Prostate gland (tissue), 2 donors: ENCODE results near the gene PLK5.

Experiments used
- CTCF ChIP-seq, 4 experiments: fragments of 200-600 bp in 2 of 4; fragments of 450-650 bp in 2 of 4; sonication (generic) in 2 of 4; IDR thresholded peaks; 1 replicate in 3 of 4; 2 replicates in 1 of 4; pipeline ENCODE4 v1.5.1; 2016 to 2019; ENCODE audit warnings: antibody characterized with exemption in 4 of 4, mild to moderate bottlenecking in 2 of 4, moderate library complexity in 2 of 4
- POLR2AphosphoS5 ChIP-seq: sonication (generic); formaldehyde crosslinking; IDR thresholded peaks from one replicate; pipeline ENCODE4 v1.6.1; 2017; ENCODE audit warnings: antibody characterized with exemption

- TF ChIP-seq CTCF (IDR thresholded peaks at IDR 0.05) (no peak), POLR2AphosphoS5 (no peak)
Observed at GRCh38 chr19:1582201-1582600, 58.3 kb downstream of the PLK5 start.
